ENCODE measurements around the gene COL27A1.

The COL27A1 gene

DNA sequence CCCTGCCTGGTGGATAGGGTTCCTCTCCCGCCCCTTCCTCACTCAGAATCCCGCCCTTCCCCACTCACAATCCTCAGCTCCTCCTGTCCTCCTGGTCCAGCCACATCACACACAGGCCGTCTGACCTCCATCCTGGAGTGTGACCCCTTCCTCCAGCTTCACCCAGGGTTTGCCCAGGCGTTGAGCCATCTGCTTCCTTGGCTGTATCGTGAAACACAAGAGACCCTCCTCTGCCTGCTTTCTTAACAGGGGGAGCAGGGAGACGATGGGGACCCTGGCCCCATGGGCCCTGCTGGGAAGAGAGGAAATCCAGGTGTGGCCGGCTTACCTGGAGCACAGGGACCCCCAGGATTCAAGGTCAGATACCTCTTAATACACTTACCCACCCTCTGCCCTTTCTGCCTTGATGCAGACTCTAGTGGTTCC lies 135.2 kb downstream of the COL27A1 start:
- no peak for DNase-seq

DNA sequence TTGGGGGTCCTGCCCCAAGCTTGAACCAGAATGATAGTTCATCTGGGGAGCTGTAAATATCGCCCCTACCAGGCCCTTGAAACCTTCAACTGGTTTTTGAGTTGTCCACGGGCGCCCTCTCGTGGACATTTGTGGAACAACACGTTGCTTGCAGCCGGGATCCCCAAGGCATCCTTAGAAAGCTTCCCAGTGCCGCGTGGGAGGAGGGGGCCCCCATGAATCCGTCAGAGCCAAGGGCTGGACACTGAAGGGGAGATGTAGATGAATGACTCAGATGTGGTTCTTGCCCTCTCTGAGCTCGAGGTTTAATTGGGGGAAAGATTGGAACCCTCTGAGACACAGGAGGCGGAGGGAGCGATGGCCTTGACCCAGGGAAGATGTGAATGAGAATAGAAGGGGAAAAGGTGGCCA lies 135.7 kb downstream of the COL27A1 start:
- DNase-seq: peak; percentile 40

DNA sequence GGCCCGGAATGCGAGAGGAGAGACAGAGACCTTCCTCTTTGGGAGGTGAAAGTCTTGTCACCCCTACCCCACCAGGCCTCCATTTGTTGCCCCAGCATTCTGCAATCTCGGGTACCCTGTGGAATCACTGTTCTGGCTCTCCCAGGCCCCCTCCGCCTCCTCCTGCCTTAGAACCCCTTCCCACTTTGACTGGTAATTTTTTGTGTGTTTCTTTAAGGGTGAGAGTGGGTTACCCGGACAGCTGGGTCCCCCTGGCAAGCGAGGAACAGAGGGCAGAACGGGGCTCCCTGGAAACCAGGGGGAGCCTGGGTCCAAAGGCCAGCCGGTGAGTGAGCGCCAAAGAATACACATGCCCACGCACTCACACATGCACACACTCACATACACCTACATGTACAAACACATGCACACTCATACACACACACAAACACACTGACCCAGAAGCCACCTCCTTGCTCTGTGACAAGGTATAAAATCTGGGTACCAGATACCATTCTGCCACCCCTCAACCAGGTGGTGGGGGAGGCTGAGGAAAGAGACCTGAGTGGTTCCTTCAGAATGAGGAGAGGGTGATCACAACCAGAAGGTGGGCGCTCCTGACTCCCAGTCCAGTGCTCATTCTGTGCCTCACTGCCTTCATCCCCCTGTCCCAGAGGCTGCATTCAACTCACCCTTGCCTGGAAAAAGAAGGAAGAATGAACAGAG lies 136.7 kb downstream of the COL27A1 start:
- no peak for DNase-seq

DNA sequence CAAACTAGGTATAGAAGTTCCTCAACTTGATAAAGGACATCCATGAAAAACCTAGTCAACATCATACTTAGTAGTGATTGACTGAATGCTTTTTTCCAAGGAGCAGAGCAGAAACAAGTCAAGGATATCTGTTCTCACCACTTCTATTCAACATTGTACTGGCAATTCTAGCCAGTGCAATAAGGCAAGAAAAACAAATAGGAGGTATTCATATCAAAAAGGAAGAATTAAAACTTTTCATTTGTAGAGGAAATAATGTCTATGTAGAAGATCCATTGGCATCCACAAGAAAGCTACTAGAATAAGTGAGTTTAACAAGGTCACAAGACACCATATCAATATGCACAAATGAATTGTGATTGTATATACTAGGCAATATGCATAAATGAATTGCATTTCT lies 139.3 kb downstream of the COL27A1 start:
- DNase-seq: no peak

DNA sequence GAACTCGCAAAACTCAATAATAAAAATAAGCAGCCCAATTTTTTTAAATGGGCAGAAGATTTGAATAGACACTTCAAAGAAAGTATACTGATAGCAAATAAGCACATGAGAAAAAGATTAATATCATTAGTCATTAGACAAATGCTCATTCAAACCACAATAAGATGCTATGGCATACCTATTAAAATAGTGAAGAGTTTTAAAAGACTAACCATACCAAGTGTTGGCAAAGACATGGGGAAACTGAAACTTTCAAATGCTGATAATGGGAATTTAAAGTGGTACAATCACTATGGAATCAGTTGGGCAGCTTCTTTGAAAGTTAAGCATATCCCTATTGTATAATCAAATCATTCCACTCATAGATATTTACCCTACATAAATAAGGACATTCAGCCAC lies 141.0 kb downstream of the COL27A1 start:
- DNase-seq: no peak

DNA sequence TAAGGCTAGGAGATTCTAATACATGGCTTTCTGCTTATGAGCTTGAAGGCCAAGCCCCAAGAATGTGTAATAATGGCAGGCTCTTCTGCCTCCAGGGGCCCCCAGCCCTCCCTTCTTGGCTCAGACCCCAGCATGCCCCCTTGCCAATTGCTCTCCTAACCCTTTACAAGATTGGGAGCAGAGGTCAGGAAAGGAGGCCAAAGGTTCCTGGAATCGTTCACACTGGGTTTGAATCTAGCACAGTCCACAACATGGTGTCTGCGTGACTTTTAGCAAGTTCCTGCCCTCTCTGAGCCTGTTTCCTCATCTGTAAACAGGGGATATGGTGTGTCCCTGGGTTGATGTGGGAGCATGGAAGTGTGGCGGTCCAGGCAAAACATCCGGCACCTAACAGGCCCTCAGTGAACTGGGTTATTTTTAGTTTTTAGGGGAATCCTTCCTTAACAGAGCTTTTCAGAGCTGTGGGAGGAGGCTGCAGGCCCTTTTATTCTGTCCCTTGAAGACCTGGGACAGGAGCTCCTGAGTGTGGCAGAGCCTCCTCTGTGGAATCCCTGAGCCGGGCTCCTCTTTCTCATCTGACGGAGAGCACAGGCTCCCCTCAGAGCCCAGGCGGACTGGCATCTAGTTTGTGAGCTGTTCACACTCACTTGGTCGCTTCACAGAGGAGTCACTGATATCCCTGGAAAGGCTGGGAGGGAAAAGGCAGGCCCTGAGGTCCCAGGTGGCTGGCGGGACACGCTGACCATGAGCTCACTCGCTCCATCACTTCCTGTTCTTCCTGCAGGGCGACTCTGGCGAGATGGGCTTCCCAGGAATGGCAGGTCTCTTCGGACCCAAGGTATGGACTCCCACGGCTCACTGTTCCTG lies 144.2 kb downstream of the COL27A1 start:
- no peak for DNase-seq

DNA sequence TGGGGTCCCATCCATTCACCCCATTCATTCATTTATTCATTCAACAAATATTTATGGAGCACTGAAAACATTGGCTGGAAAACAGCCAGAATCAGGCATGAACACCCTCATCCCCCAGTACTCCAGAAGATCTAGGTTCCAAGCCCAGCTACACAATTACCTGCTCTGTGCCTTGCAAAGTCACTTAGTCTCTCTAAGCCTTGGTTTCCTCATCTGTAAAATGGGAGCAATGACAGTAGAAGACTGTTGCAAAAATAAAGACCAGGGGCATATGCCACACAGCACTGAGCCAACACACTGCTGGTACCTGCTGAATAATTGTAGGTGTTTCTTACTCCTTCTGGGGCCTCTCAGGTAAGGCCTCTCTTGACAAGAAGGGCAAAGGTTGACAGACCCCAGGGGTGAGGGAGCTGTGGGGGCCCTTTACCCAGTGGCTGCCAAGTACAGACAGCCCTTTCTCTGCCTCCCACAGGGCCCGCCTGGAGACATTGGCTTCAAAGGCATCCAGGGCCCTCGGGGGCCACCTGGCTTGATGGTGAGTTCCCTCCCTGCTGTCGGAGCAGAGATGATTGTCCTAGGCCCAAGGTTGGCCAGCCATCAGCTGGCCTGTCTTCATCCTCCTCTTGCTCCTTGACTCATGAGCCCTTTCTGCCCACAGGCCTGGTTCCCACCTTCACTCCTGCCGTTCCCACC lies 145.0 kb downstream of the COL27A1 start:
- no peak for DNase-seq

DNA sequence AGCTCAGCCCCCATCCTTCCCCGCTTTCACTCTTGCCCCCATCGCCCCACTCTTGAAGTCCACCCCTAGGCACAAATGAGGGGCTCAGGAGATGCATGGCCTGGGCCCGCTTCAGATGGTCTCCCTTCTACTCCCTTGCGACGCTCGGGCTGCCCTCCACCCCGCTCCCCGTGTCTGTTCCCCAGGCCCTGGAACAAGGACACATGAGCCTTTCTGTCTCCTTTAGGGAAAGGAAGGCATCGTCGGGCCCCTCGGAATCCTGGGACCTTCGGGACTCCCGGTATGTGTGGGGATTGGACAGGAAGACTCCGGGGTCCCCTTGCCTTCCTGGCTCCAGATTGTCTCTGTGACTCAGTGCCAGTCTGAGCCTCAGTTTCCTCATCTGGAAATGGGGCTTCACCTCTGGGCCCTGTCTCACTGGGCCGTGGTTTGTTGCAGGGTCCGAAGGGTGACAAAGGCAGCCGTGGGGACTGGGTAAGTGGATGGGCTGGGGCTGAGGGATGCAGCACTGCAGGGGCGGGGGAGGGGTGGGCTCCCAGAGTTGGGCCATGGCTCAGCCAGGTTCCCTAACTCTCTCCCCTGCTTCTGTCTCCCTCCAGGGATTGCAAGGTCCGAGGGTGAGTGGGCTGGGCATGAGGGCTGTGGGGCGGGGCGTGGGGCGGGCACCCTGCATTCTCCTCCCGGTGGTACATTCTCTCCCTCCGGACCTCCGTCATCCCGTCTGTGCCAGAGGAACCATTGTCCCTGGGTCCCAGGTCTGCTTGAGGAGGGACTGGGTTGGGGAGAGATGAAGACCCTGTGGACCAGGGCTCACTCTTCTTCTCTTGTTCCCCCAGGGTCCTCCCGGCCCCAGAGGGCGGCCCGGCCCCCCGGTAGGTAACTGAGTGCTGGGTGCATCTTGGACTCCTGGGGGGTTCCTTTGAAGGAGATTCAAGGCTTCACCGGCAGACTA lies 145.8 kb downstream of the COL27A1 start:
- DNase-seq: no peak

DNA sequence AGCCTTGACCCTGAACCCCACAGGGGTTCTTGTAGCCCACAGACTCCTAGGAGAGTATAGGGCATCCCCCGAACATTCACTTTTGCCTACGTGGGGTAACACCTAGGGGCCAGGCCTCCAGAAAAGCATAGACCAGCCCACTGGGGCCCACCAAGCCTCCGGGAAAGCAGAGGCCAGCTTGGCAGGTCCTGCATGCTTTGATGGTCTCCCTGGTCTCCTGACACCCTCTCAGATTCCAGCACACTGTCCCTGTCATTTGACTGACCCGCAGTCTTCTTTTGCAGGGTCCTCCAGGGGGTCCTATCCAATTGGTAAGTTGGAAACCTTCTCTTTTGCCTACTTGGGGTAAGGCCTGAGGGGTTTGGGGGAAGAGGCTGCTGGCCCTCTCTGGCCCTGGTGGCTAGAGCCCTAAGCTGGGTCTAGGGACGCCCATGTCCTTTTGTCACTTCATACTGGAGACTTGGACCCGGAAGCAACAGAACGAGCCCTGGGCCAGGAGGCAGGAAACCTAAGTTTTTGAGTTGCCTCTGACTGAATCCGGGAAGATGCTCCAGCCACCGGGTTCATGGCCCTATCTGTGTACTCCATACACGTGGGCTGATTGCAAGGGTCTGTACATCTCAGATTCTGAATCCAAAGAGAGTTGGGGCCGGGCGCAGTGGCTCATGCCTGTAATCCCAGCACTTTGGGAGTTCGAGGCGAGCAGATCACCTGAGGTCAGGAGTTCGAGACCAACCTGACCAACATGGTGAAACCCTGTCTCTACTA lies 146.6 kb downstream of the COL27A1 start:
- no peak for DNase-seq

DNA sequence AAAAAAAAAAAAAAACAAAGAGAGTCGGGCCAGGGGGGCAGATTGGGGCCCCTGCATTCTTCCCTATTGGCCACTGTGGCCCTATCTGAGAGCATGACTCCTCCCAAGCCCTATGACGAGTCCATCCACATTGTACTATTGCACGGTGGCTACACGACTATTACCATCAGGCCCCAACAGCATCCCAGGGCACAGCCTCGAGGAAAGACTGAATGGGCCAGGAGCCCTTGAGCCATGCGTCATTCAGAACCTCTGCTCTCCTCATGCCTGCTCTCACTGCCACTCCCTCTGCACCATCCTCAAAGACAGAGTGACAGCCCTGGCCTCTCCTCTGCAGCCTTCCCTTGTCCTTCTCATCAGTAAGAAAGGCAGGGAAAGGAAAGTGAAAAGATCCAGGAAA lies 147.4 kb downstream of the COL27A1 start:
- no peak for DNase-seq

DNA sequence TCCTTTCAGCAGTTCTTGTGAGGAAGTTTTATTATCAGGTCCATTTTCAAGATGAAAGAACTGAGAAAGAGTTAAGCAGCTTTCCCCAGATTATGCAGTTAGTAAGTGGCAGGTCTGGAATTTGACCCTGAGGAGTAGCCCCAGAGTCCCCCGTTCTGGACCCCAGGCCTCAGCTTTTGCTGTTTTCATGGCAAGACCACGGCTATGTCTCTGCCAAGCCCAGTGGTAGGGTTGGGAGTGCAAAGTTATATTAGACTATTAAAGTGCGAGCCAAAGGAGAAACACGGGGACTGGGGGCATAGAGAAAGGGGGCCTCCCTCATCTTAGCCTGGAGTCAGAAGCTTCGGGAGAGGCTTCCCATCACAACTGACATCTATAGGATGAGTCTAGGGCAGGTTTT lies 148.2 kb downstream of the COL27A1 start:
- DNase-seq: no peak

DNA sequence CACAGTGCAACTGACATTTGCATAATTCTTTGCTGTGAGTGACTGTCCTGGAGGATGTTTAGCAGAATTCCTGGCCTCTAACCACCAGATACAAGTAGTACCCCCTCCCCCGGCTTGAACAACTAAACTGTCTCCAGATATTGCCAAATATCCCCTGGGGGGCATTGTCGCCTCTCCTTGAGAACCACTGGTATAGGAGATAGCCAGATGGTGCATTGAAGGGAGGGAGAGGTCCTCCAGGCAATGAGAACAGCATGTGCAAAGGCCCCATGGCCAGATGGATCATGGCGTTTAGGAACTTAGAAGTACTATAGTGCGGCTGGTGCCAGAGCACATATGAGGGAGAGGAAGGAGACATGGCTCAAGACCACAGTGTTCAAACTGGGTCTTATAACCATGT lies 148.6 kb downstream of the COL27A1 start:
- no peak for DNase-seq

DNA sequence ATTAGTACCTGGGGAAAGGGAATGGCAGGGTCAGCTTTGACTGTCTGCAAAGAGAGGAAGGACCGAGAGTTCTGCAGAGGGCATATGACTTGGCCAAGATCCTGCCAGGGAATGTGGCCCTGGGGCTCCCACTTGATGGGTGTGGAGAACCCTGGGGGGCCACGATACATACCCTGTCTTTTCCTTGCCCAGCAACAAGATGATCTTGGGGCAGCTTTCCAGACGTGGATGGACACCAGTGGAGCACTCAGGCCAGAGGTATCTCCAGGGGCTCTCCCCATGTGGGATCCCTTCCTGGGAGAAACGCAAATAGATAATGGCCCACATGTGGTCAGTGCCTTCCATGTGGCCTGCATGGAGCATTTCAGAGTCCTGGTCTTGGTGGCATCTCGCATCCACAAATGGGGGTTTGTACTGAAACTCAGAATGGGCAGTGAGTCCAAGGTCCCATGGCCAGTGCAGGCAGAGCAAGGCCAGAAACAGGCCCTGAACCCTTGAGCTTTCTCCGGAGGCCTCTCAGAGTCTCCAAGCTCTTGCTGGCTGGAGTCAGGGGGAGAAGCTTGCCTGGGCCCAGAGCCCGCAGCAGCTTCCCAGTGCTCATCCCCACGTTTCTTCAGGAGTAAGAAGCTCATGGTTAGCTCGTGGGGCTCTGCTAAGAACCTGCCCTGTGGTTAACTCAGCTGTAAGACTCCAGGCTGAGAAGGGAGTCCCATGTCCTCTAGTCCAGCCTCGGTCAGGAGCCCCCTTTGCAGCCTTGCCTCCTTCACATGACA lies 149.3 kb downstream of the COL27A1 start:
- no peak for DNase-seq

DNA sequence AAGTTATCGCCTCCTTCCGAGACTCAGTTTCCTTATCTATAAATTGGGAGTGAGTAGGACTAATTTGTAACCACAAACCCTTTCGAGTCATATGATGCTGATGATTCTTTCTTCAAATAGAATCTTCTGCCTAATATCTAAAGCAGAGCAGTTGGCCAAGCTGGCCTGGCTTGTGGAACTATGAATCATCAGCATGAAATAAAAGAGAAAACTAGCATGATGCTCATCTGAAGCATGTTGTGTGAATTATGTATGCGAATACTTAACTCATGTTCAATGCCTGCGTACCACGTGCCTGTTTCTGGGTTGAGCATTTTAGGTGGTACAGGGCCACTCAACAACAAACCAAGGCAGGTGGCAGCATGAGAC lies 152.5 kb downstream of the COL27A1 start:
- DNase-seq: peak; percentile 32

DNA sequence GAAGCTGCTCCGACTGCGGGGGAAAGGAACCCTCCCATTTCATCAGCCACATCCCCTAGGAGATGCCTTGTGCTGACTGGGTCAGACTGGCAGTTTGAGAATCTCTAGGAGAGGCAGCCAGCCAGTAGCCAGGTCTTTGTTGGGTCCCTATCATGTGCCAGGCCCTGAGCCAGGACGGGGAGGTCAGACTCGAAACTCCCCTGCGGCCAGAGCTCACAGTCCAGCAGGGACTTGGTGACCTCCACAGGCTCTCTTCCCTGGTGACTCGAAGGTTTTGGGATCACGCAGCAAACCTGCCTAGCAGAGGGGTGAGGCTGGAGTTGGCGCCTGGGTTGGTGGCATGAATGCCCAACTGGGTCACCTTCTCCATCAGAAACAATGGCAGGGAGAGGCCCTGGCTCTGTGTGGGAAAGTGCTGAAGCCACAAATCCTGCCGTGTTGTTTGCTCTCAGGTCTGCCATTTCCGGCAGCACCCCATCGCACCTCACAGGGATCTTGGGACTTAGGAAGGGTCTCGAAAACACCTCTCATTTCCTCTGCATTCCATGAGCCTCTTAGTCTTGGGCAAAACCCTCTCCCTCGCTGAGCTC lies 153.1 kb downstream of the COL27A1 start:
- DNase-seq: no peak

DNA sequence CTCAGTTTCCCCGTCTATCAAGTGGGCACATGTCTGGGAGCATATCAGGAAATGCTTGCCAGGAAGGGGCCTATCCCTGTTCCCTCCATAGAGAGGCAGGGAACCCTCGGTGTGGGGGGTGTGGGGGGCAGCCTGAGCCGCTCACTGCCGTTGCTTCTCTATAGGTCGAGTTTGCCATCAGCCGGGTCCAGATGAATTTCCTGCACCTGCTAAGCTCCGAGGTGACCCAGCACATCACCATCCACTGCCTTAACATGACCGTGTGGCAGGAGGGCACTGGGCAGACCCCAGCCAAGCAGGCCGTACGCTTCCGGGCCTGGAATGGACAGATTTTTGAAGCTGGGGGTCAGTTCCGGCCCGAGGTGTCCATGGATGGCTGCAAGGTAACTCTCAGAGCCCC lies 153.8 kb downstream of the COL27A1 start:
- no peak for DNase-seq

DNA sequence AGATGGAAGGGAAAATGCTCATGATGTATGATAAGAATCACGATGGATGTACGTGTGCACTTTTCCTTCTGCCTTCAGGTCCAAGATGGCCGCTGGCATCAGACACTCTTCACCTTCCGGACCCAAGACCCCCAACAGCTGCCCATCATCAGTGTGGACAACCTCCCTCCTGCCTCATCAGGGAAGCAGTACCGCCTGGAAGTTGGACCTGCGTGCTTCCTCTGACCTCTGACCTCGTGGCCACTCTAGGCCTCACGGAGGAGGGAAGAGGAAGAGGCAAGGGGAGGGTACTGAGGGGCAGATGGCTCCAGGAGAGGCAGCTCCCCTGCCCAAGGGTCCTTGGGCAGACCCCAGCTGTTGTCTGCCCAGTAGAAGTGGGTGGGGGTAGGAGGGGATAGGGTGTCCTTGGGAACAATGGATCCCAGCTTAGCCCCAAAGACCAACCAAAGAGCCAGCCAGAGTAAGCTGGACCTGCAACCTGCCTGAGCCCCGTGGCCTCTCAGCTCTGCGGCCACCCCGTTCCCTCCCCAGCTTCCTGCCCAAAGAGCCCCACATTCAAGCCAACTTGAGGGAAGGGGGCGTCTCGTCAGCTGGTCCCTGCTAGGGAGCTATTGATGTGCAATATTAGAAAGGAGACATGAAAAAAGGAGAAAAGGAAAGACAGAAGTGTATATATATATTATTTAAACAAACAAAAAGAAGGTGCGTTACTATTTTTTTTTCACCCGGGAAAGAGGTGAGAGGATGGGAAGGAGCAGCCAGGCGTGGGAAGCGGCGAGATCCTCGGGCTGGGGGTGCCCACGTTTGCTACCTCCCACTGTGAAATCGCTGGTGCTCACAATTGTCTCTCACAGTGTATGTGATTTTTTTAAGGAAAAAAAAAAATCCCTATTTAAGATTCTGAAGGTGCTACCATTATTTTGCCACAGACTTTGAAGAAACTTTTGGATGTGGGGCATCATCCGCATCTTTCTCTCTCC lies 155.4 kb downstream of the COL27A1 start:
- no peak for DNase-seq

DNA sequence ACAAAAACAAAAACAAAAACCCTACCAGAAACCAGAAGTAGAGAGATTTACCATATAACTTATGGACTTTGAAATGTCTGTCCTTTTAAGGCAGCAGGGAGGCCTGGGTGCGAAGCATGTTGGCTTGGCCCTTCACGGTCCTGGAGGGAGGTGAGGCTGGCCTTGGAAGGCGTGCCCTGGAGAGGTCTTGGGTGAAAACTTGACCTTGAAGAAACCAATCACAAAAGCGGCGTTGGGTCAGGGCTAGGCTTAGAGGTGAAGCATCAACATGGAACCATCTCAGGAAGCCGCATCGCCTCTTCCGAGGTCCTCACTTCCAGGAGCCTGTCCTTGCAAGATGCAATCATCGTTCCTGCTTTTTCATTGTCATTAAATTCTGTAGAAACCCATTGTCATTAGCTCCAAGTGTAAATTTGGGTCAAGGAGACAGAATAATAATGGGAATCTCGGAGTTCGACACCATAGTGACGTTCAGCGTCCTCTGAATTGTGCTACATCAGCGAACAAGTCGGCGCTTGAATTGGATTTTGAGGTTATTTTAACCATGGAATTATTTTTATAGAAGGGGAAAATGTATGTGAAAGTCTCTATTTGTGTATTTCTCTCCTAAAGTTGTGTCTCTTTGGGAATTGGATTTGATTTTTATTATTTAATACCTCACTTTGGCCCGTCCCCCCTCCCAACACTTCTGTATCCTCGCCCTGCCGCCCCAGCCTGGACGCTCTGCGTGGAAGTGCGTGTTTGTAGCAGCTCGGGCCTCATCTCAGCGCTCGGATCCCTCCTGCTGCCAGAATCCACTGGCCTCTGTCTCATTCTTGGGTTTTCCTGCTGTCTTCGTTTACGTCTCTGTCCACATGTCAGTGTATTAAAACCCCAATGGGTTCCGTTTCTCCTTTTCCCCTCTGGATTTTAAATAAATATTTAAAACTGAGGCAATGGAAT lies 156.5 kb downstream of the COL27A1 start:
- DNase-seq: no peak

Measured in HCEC 1CT (cell line).